CD4-positive, alpha-beta T cell (primary cell): ENCODE measurements around the gene IGDCC3. TPM values are rescaled to one million over a fixed set of nuclear protein-coding genes. Genes with fewer than 3 reads are reported as not detected.

Experiments used
- ATAC-seq: fragments of 200-7000 bp; cut with Tn5 transposase; one replicate; pipeline ENCODE4 v1.10.0; 2022; ENCODE audit warnings: mild to moderate bottlenecking; ENCODE audit not compliant: poor library complexity
- CTCF ChIA-PET: fragments of 350-600 bp; sonication (Branson Sonifier 250); formaldehyde crosslinking; loops from one replicate; lab custom pipeline; 2021; ENCODE audit warnings: antibody characterized with exemption, inconsistent platforms; lab: Charles Lee
- POLR2A ChIA-PET: fragments of 350-600 bp; sonication (Branson Sonifier 250); formaldehyde crosslinking; loops from one replicate; lab custom pipeline; 2021; ENCODE audit warnings: antibody characterized with exemption, inconsistent platforms; lab: Charles Lee
- DNase-seq, 14 experiments: peaks; one replicate each; pipeline ENCODE4 v3.0.0-alpha.2; 2013 to 2020; ENCODE audit warnings: mixed read lengths in 2 of 14
- H3K27ac ChIP-seq, 2 donors: one replicate each; pipeline versions ENCODE4 v1.5.1 to v1.7.0; 2013; ENCODE audit warnings: low read length in 2 of 2, low read depth in 1 of 2, mild to moderate bottlenecking in 1 of 2
- H3K27me3 ChIP-seq, 2 experiments: 1 replicate in 1 of 2; 2 replicates in 1 of 2; pipeline versions ENCODE4 v1.6.1 to v1.7.0; 2013; ENCODE audit warnings: low read length in 2 of 2, control low read depth in 1 of 2, mild to moderate bottlenecking in 1 of 2, moderate library complexity in 1 of 2; ENCODE audit not compliant: insufficient read depth in 2 of 2, control insufficient read depth in 1 of 2
- H3K36me3 ChIP-seq: one replicate; pipeline ENCODE4 v1.6.1; 2013; ENCODE audit warnings: low read length, control low read depth; ENCODE audit not compliant: insufficient read depth
- H3K4me1 ChIP-seq: one replicate; pipeline ENCODE4 v1.6.1; 2013; ENCODE audit warnings: low read length, control low read depth; ENCODE audit not compliant: insufficient read depth
- H3K4me3 ChIP-seq: one replicate; pipeline ENCODE4 v1.5.1; 2013; ENCODE audit warnings: mild to moderate bottlenecking, low read length, moderate library complexity
- H3K9me3 ChIP-seq, 2 experiments: 1 replicate in 1 of 2; 2 replicates in 1 of 2; pipeline versions ENCODE4 v1.6.1 to v1.7.0; 2013; ENCODE audit warnings: low read length in 2 of 2, mild to moderate bottlenecking in 2 of 2, control low read depth in 1 of 2, moderate library complexity in 1 of 2; ENCODE audit not compliant: control insufficient read depth in 1 of 2, insufficient read depth in 1 of 2
- H3K27ac Mint-ChIP-seq: one replicate; pipeline ENCODE4 v1.8.0; 2020; ENCODE audit warnings: mixed read lengths
- H3K27me3 Mint-ChIP-seq: one replicate; pipeline ENCODE4 v1.8.0; 2021; ENCODE audit warnings: mixed read lengths
- H3K36me3 Mint-ChIP-seq: one replicate; pipeline ENCODE4 v1.8.0; 2021; ENCODE audit warnings: low read depth, mixed read lengths
- H3K4me1 Mint-ChIP-seq: one replicate; pipeline ENCODE4 v1.8.0; 2021; ENCODE audit warnings: low read depth, mixed read lengths
- H3K4me3 Mint-ChIP-seq: one replicate; pipeline ENCODE4 v1.8.0; 2020; ENCODE audit warnings: mild to moderate bottlenecking, mixed read lengths
- H3K9me3 Mint-ChIP-seq: one replicate; pipeline ENCODE4 v1.8.0; 2020; ENCODE audit warnings: mixed read lengths
- CTCF ChIP-seq: fragments of 200-600 bp; IDR thresholded peaks from one replicate; pipeline ENCODE4 v1.8.0; 2022; ENCODE audit warnings: antibody characterized with exemption, mild to moderate bottlenecking
- intact Hi-C, 2 experiments: fragments of 100-400 bp; cut with DNase I in 1 of 2; cut with micrococcal nuclease in 1 of 2; formaldehyde crosslinking; loops; one replicate each; pipeline versions ENCODE4 v1.15.1 to v1.9.0; 2023 to 2025; cut with DNase I, micrococcal nuclease
- total RNA-seq, 174 experiments: library from RNA in 2 of 174; stranded (reverse) in 2 of 174; gene quantifications; one replicate each; pipeline ENCODE4 v1.2.3 and lab custom pipeline; 2021 to 2026

IGDCC3 gene
- total RNA-seq, 2 experiments from 2014 or later: not detected

GRCh38 chr15:65394936-65395335 lies 17.1 kb upstream of the IGDCC3 start:
- H3K27ac ChIP-seq: no peak overlapping the region
- TF ChIP-seq CTCF: no peak
- Mint-ChIP-seq H3K36me3 (no peaks in the 10 kb centered on the region), H3K27ac (no peak overlapping the region), H3K9me3 (no peaks in the 10 kb centered on the region), H3K27me3 (peaks cover 73% of the 10 kb centered on the region), H3K4me1 (peaks cover 11% of the 10 kb centered on the region), H3K4me3 (no peak overlapping the region)
- H3K36me3 ChIP-seq: no peaks in the 10 kb centered on the region
- no peak for DNase-seq
- no peak overlapping the region for H3K4me3 ChIP-seq
- CTCF ChIA-PET: interaction anchor here (1.6 to 1.8 kb wide), 2 partner anchors 10 kb away, joined by 4 to 5 read pairs; no protein-coding TSS in a partner anchor
- POLR2A ChIA-PET: no interaction called here
- intact Hi-C loops: no loop called here
- H3K27me3 ChIP-seq: peaks cover 38 to 61% of the 10 kb centered on the region in 2 experiments
- no peaks in the 10 kb centered on the region for H3K9me3 ChIP-seq
- H3K4me1 ChIP-seq: peaks cover 9% of the 10 kb centered on the region
- ATAC-seq: no peak

GRCh38 chr15:65394280-65394789 lies 16.5 kb upstream of the IGDCC3 start:
- no peak overlapping the region for H3K4me3 Mint-ChIP-seq
- H3K4me1 Mint-ChIP-seq: peaks cover 11% of the 10 kb centered on the region
- Histone ChIP-seq H3K4me1 (peaks cover 9% of the 10 kb centered on the region), H3K9me3 (no peaks in the 10 kb centered on the region), H3K4me3 (no peak overlapping the region), H3K27ac (no peak overlapping the region), H3K27me3 (peaks cover 38 to 61% of the 10 kb centered on the region in 2 experiments), H3K36me3 (no peaks in the 10 kb centered on the region)
- POLR2A ChIA-PET: no interaction called here
- TF ChIP-seq CTCF: no peak
- DNase-seq (no peak), ATAC-seq (no peak)
- intact Hi-C loops: no loop called here
- peaks cover 70% of the 10 kb centered on the region for H3K27me3 Mint-ChIP-seq
- CTCF ChIA-PET: interaction anchor here (0.9 to 1.8 kb wide), 3 partner anchors 9 to 96 kb away, joined by 4 to 5 read pairs (median 4); no protein-coding TSS in a partner anchor
- no peak overlapping the region for H3K27ac Mint-ChIP-seq
- H3K36me3 Mint-ChIP-seq: no peaks in the 10 kb centered on the region
- no peaks in the 10 kb centered on the region for H3K9me3 Mint-ChIP-seq

- no peak for TF ChIP-seq CTCF
- no peaks in the 10 kb centered on the region for H3K9me3 Mint-ChIP-seq
- peaks cover 11% of the 10 kb centered on the region for H3K4me1 Mint-ChIP-seq
- Histone ChIP-seq H3K27ac (no peak overlapping the region), H3K27me3 (peaks cover 39 to 57% of the 10 kb centered on the region in 2 experiments), H3K4me1 (peaks cover 9% of the 10 kb centered on the region), H3K9me3 (no peaks in the 10 kb centered on the region), H3K4me3 (no peak overlapping the region), H3K36me3 (no peaks in the 10 kb centered on the region)
- H3K27me3 Mint-ChIP-seq: peaks cover 68% of the 10 kb centered on the region
- no peak overlapping the region for H3K4me3 Mint-ChIP-seq
- DNase-seq: no peak
- ChIA-PET POLR2A (no interaction called here), CTCF (interaction anchor here (0.9 to 1.6 kb wide), 2 partner anchors 12 to 96 kb away, joined by 4 read pairs; no protein-coding TSS in a partner anchor)
- no peaks in the 10 kb centered on the region for H3K36me3 Mint-ChIP-seq
- no peak overlapping the region for H3K27ac Mint-ChIP-seq
- no peak for ATAC-seq
- intact Hi-C loops: no loop called here
Observed at GRCh38 chr15:65393557-65393956, 15.8 kb upstream of the IGDCC3 start.
